ENCODE results near the gene WDR20. TPM values are rescaled to one million over a fixed set of nuclear protein-coding genes. Genes with fewer than 3 reads are reported as not detected.
A peak's percentile ranks its signal among the peaks of the same experiment; 100 is the strongest.

The WDR20 gene
- polyA plus RNA-seq, 1 of the 3 experiments (the other 2 are of a cell fraction) = 12.4 TPM

DNA sequence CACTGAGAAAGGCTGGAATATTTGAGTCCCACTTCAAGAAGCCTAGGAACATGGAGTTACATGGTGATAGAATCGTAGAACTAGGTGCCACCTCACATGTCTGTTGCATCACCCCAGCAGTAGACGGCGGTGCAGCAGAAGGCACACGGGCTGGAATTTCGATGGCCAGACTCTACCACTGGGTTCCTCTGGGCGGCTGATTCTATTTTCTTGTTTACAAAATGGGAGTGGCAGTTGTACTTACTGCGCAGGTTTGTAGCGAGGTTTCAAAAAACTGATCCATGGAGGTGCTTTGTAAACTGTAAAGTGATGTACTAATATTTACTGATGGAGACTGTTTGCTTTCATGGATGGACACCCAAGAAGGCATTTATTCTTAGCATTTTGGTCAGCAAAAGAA is 45.7 kb downstream of the WDR20 start (continued):
- no peak for TF ChIP-seq RFX5 (IDR thresholded peaks at IDR 0.05; ENCODE audit: low read length)
- no peak for TF ChIP-seq SMC3 (IDR thresholded peaks at IDR 0.05; ENCODE audit: low read depth, low read length)
- TF ChIP-seq NRF1 (IDR thresholded peaks at IDR 0.05; ENCODE audit: low read depth, low read length) = no peak

DNA sequence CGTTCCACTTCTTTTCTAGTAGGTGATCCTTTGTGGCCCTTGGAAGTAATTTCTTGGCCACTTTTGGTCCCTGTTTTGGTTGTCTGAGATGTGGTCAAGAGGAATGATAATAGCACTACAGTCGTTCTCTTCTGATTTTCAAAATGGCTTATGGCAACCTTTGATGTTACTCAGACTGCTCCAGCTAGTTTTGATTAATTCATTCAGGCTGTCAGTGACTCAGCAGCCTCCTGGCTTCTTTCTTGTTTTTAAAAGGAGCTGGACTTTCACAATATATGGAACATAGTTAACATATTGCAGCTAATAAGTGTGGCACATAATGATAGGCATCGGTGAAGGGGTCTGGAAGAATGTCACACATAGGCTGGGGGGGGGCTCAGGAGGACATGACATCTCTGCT is 47.3 kb downstream of the WDR20 start:
- DNase-seq = no peak
- Histone ChIP-seq H3K27ac (ENCODE audit: low read depth in 2 of 2, low read length in 1 of 2) (peak overlapping the region; percentile 84 to 88), H3K9me3 (no peaks in the 10 kb centered on the region), H3K9me2 (no peaks in the 10 kb centered on the region), H3K27me3 (ENCODE audit: insufficient read depth) (no peaks in the 10 kb centered on the region), H3K4me1 (ENCODE audit: control insufficient read depth in 1 of 2, insufficient read depth in 2 of 2, low read depth in 1 of 2, low read length in 1 of 2) (peaks cover 29 to 57% of the 10 kb centered on the region in 2 experiments; a peak in 3 of 4 replicates), H3K4me2 (peak overlapping the region; percentile 72), H3K79me2 (ENCODE audit: insufficient read depth) (peaks cover 90% of the 10 kb centered on the region), H3K36me3 (replicated peaks in 1 of 2; ENCODE audit: control insufficient read depth in 1 of 2, insufficient read depth in 2 of 2, low read length in 1 of 2) (no peaks in the 10 kb centered on the region), H2AFZ (ENCODE audit: low read depth) (peak overlapping the region; percentile 48; the same call in 1 of the 2 replicates), H4K20me1 (ENCODE audit: insufficient read depth) (peaks cover 21% of the 10 kb centered on the region), H3F3A (replicated peaks; ENCODE audit: insufficient read depth) (peaks cover 23% of the 10 kb centered on the region), H3K9ac (peak overlapping the region; percentile 14; the same call in 1 of the 2 replicates), H3K4me3 (ENCODE audit: low read depth in 2 of 2, low read length in 1 of 2) (no peak overlapping the region; a peak in 1 of 4 replicates)
- ChIA-PET CTCF (interaction anchor here (1.7 kb wide), 3 partner anchors 9 to 91 kb away, joined by 3 to 6 read pairs (median 5); no protein-coding TSS in a partner anchor), POLR2A (no interaction called here)
- 16% methylated on average over 3 of the region's 3 CpGs for WGBS (ENCODE audit: low lambda C conversion rate)
- TF ChIP-seq RXRA (IDR thresholded peaks at IDR 0.05; ENCODE audit: borderline replicate concordance, low read depth) = no peak
- no peak for TF ChIP-seq ELF1 (IDR thresholded peaks at IDR 0.05)
- TF ChIP-seq JUND (IDR thresholded peaks at IDR 0.05) = peak; percentile 90
- no peak for TF ChIP-seq MXI1 (IDR thresholded peaks at IDR 0.05; ENCODE audit: low read depth, low read length)
- TF ChIP-seq, protein P1, sequence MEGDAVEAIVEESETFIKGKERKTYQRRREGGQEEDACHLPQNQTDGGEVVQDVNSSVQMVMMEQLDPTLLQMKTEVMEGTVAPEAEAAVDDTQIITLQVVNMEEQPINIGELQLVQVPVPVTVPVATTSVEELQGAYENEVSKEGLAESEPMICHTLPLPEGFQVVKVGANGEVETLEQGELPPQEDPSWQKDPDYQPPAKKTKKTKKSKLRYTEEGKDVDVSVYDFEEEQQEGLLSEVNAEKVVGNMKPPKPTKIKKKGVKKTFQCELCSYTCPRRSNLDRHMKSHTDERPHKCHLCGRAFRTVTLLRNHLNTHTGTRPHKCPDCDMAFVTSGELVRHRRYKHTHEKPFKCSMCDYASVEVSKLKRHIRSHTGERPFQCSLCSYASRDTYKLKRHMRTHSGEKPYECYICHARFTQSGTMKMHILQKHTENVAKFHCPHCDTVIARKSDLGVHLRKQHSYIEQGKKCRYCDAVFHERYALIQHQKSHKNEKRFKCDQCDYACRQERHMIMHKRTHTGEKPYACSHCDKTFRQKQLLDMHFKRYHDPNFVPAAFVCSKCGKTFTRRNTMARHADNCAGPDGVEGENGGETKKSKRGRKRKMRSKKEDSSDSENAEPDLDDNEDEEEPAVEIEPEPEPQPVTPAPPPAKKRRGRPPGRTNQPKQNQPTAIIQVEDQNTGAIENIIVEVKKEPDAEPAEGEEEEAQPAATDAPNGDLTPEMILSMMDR (IDR thresholded peaks at IDR 0.05) = no peak
- peak; percentile 58; the same call in 1 of the 2 replicates for TF ChIP-seq YY1 (IDR thresholded peaks at IDR 0.05; ENCODE audit: low read depth)
- TF ChIP-seq, protein P2, sequence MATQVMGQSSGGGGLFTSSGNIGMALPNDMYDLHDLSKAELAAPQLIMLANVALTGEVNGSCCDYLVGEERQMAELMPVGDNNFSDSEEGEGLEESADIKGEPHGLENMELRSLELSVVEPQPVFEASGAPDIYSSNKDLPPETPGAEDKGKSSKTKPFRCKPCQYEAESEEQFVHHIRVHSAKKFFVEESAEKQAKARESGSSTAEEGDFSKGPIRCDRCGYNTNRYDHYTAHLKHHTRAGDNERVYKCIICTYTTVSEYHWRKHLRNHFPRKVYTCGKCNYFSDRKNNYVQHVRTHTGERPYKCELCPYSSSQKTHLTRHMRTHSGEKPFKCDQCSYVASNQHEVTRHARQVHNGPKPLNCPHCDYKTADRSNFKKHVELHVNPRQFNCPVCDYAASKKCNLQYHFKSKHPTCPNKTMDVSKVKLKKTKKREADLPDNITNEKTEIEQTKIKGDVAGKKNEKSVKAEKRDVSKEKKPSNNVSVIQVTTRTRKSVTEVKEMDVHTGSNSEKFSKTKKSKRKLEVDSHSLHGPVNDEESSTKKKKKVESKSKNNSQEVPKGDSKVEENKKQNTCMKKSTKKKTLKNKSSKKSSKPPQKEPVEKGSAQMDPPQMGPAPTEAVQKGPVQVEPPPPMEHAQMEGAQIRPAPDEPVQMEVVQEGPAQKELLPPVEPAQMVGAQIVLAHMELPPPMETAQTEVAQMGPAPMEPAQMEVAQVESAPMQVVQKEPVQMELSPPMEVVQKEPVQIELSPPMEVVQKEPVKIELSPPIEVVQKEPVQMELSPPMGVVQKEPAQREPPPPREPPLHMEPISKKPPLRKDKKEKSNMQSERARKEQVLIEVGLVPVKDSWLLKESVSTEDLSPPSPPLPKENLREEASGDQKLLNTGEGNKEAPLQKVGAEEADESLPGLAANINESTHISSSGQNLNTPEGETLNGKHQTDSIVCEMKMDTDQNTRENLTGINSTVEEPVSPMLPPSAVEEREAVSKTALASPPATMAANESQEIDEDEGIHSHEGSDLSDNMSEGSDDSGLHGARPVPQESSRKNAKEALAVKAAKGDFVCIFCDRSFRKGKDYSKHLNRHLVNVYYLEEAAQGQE (IDR thresholded peaks at IDR 0.05; ENCODE audit: low read depth, low read length) = no peak
- TF ChIP-seq TEAD4 (IDR thresholded peaks at IDR 0.05; ENCODE audit: borderline replicate concordance, insufficient read depth) = peak; percentile 38; the same call in 1 of the 2 replicates
- TF ChIP-seq RAD21 (IDR thresholded peaks at IDR 0.05; ENCODE audit: low read length) = no peak
- no peak for TF ChIP-seq GABPA (IDR thresholded peaks at IDR 0.05; ENCODE audit: low read depth)
- TF ChIP-seq, protein P3, sequence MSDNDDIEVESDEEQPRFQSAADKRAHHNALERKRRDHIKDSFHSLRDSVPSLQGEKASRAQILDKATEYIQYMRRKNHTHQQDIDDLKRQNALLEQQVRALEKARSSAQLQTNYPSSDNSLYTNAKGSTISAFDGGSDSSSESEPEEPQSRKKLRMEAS (IDR thresholded peaks at IDR 0.05; ENCODE audit: low read depth) = no peak; the same call in 1 of the 2 replicates
- TF ChIP-seq TAF1 (IDR thresholded peaks at IDR 0.05; ENCODE audit: borderline replicate concordance, low read depth, low read length) = no peak
- TF ChIP-seq, protein P4, sequence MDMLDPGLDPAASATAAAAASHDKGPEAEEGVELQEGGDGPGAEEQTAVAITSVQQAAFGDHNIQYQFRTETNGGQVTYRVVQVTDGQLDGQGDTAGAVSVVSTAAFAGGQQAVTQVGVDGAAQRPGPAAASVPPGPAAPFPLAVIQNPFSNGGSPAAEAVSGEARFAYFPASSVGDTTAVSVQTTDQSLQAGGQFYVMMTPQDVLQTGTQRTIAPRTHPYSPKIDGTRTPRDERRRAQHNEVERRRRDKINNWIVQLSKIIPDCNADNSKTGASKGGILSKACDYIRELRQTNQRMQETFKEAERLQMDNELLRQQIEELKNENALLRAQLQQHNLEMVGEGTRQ (IDR thresholded peaks at IDR 0.05; ENCODE audit: borderline replicate concordance, low read depth, low read length) = no peak
- TF ChIP-seq EP300 (IDR thresholded peaks at IDR 0.05; ENCODE audit: borderline replicate concordance in 1 of 2, low read depth in 1 of 2, low read length in 1 of 2) = peak in 1 of 2 experiments; percentile 44; a peak in 1 of 4 replicates
- TF ChIP-seq SIN3A (IDR thresholded peaks at IDR 0.05; ENCODE audit: borderline replicate concordance, low read depth, low read length) = peak; percentile 55; the same call in 1 of the 2 replicates
- no peak for TF ChIP-seq SMC3 (IDR thresholded peaks at IDR 0.05; ENCODE audit: low read depth, low read length)
- TF ChIP-seq NRF1 (IDR thresholded peaks at IDR 0.05; ENCODE audit: low read depth, low read length) = no peak
- peak; percentile 86 for TF ChIP-seq FOSL2 (IDR thresholded peaks at IDR 0.05; ENCODE audit: borderline replicate concordance, low read depth)
- TF ChIP-seq NFIC (IDR thresholded peaks at IDR 0.05; ENCODE audit: borderline replicate concordance) = peak; percentile 51; the same call in 1 of the 2 replicates
- TF ChIP-seq EZH2phosphoT487 (IDR thresholded peaks at IDR 0.05; ENCODE audit: borderline replicate concordance, low read depth) = no peak
- TF ChIP-seq GATA2 (CRISPR knock-in tag; IDR thresholded peaks at IDR 0.05) = peak; percentile 20; the same call in 1 of the 2 replicates
- TF ChIP-seq, protein P5, sequence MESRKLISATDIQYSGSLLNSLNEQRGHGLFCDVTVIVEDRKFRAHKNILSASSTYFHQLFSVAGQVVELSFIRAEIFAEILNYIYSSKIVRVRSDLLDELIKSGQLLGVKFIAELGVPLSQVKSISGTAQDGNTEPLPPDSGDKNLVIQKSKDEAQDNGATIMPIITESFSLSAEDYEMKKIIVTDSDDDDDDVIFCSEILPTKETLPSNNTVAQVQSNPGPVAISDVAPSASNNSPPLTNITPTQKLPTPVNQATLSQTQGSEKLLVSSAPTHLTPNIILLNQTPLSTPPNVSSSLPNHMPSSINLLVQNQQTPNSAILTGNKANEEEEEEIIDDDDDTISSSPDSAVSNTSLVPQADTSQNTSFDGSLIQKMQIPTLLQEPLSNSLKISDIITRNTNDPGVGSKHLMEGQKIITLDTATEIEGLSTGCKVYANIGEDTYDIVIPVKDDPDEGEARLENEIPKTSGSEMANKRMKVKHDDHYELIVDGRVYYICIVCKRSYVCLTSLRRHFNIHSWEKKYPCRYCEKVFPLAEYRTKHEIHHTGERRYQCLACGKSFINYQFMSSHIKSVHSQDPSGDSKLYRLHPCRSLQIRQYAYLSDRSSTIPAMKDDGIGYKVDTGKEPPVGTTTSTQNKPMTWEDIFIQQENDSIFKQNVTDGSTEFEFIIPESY (IDR thresholded peaks at IDR 0.05; ENCODE audit: borderline replicate concordance, low read depth) = no peak
- TF ChIP-seq RCOR1 (IDR thresholded peaks at IDR 0.05; ENCODE audit: low read length) = no peak
